Smooth muscle cell (in vitro differentiated cells): ENCODE data around the gene CLN3. TPM values are rescaled to one million over a fixed set of nuclear protein-coding genes. Genes with fewer than 3 reads are reported as not detected.

Experiments used
- DNase-seq: peaks from one replicate; lab custom pipeline; 2025; ENCODE audit not compliant: unreplicated experiment; lab: John Stamatoyannopoulos, UW
- H2AFZ ChIP-seq: fragments of 200-600 bp; sonication (generic); 2 replicates; pipeline ENCODE4 v1.6.0; 2016; ENCODE audit warnings: antibody characterized with exemption, low read depth, mild to moderate bottlenecking
- H3F3A ChIP-seq: fragments of 200-600 bp; sonication (generic); 2 replicates; pipeline ENCODE4 v1.6.0; 2017; ENCODE audit warnings: antibody characterized with exemption, low read depth
- H3K27ac ChIP-seq: fragments of 200-600 bp; sonication (generic); 2 replicates; pipeline ENCODE4 v1.5.1; 2016; ENCODE audit warnings: low read depth, mild to moderate bottlenecking
- H3K27me3 ChIP-seq: fragments of 200-600 bp; sonication (generic); 2 replicates; pipeline ENCODE4 v1.6.1; 2016; ENCODE audit warnings: low read depth, mild to moderate bottlenecking
- H3K36me3 ChIP-seq: fragments of 200-600 bp; sonication (generic); 2 replicates; pipeline ENCODE4 v1.5.1; 2016; ENCODE audit warnings: low read depth
- H3K4me1 ChIP-seq: fragments of 200-600 bp; sonication (generic); 2 replicates; pipeline ENCODE4 v1.5.1; 2016; ENCODE audit warnings: low read depth
- H3K4me2 ChIP-seq: fragments of 200-600 bp; sonication (generic); 2 replicates; pipeline ENCODE4 v1.6.0; 2016; ENCODE audit warnings: mild to moderate bottlenecking
- H3K4me3 ChIP-seq: fragments of 200-600 bp; sonication (generic); 2 replicates; pipeline ENCODE4 v1.5.1; 2016; ENCODE audit warnings: mild to moderate bottlenecking
- H3K79me2 ChIP-seq: fragments of 200-600 bp; sonication (generic); 2 replicates; pipeline ENCODE4 v1.6.0; 2016; ENCODE audit warnings: low read depth, mild to moderate bottlenecking
- H3K9ac ChIP-seq: fragments of 200-600 bp; sonication (generic); 2 replicates; pipeline ENCODE4 v1.6.0; 2016; ENCODE audit warnings: low read depth
- H3K9me3 ChIP-seq: fragments of 200-600 bp; sonication (generic); replicated peaks from 2 replicates; pipeline ENCODE4 v1.5.1; 2016; ENCODE audit warnings: low read depth
- H4K20me1 ChIP-seq: fragments of 200-600 bp; sonication (generic); 2 replicates; pipeline ENCODE4 v1.6.0; 2016; ENCODE audit warnings: low read depth
- CTCF ChIP-seq: fragments of 200-600 bp; sonication (generic); IDR thresholded peaks from 2 replicates; pipeline ENCODE4 v1.5.1; 2017; ENCODE audit warnings: borderline replicate concordance, mild to moderate bottlenecking, antibody characterized with exemption; ENCODE audit not compliant: insufficient read depth, poor library complexity, severe bottlenecking
- WGBS: methylation state at CpG from one replicate; pipeline ENCODE4 v1.1.7; 2016; ENCODE audit warnings: low lambda C conversion rate; 5-methylcytosine and 5-hydroxymethylcytosine counted together
- polyA plus RNA-seq: library from polyadenylated mRNA; unstranded; fragments of >200 nt; fragmentation: Nextera tagmentation; extraction: Ambion mirVana; gene quantifications from 2 replicates; pipeline ENCODE4 v1.2.1, GENCODE V29; 2016
- total RNA-seq: library from RNA; depleted of rRNA; stranded (reverse); fragments of >200 nt; gene quantifications from 2 replicates; pipeline ENCODE4 v1.2.3, GENCODE V29; 2014

Gene CLN3
- total and polyA plus RNA-seq, 2 experiments from 2014 or later, result 10.5 to 19.6 TPM

- 96% methylated on average over 13 of the region's 13 CpGs for whole genome bisulfite sequencing
- Histone ChIP-seq H3K9ac (no peak overlapping the region), H2AFZ (peak overlapping the region; percentile 67), H3K4me3 (peak overlapping the region; percentile 4), H3K4me2 (no peak overlapping the region), H3K27ac (no peak overlapping the region), H3K36me3 (no peaks in the 10 kb centered on the region), H3F3A (no peaks in the 10 kb centered on the region), H3K27me3 (no peaks in the 10 kb centered on the region), H3K9me3 (no peaks in the 10 kb centered on the region), H4K20me1 (no peaks in the 10 kb centered on the region), H3K79me2 (no peaks in the 10 kb centered on the region), H3K4me1 (no peaks in the 10 kb centered on the region)
- no peak for TF ChIP-seq CTCF
- DNase-seq, result no peak
Observed at GRCh38 chr16:28537964-28538732, 46.3 kb upstream of the CLN3 start.

GRCh38 chr16:28537076-28537475, 45.2 kb upstream of the CLN3 start:
- Histone ChIP-seq H3K4me1 (peaks cover 5% of the 10 kb centered on the region), H3K4me3 (no peak overlapping the region), H3K4me2 (peak overlapping the region; percentile 28), H3K9me3 (no peaks in the 10 kb centered on the region), H3K27ac (no peak overlapping the region), H2AFZ (no peak overlapping the region), H3K36me3 (no peaks in the 10 kb centered on the region), H4K20me1 (no peaks in the 10 kb centered on the region), H3K27me3 (no peaks in the 10 kb centered on the region), H3F3A (no peaks in the 10 kb centered on the region), H3K9ac (no peak overlapping the region), H3K79me2 (no peaks in the 10 kb centered on the region)
- TF ChIP-seq CTCF, result no peak
- WGBS, result 72% methylated on average over 6 of the region's 6 CpGs
- DNase-seq, result no peak

GRCh38 chr16:28534542-28535373, 42.9 kb upstream of the CLN3 start:
- no peaks in the 10 kb centered on the region for H3K36me3 ChIP-seq
- 82% methylated on average over 5 of the region's 5 CpGs for WGBS
- H3K4me3 ChIP-seq, result no peak overlapping the region
- H3K4me1 ChIP-seq, result peaks cover 8% of the 10 kb centered on the region
- H3K4me2 ChIP-seq, result no peak overlapping the region
- H2AFZ ChIP-seq, result no peak overlapping the region
- no peak overlapping the region for H3K9ac ChIP-seq
- no peaks in the 10 kb centered on the region for H3K9me3 ChIP-seq
- DNase-seq, result no peak
- no peaks in the 10 kb centered on the region for H3K27me3 ChIP-seq
- TF ChIP-seq CTCF, result no peak
- no peaks in the 10 kb centered on the region for H3K79me2 ChIP-seq
- no peaks in the 10 kb centered on the region for H3F3A ChIP-seq
- no peaks in the 10 kb centered on the region for H4K20me1 ChIP-seq
- no peak overlapping the region for H3K27ac ChIP-seq
